ENCODE measurements around the gene SLC25A51.

SLC25A51 gene

GRCh38 chr9:37911271-37911681 lies 7.3 kb upstream of the SLC25A51 start (continued):
- TF ChIP-seq PRDM6 (tag by site-specific recombination; IDR thresholded peaks at IDR 0.05) = no peak
- TF ChIP-seq SP7 (tag by site-specific recombination; IDR thresholded peaks at IDR 0.05) = no peak
- no peak for TF ChIP-seq ZNF391 (tag by site-specific recombination; IDR thresholded peaks at IDR 0.05; ENCODE audit: borderline replicate concordance, low read depth)
- no peak for TF ChIP-seq ZFP41 (tag by site-specific recombination; IDR thresholded peaks at IDR 0.05; ENCODE audit: borderline replicate concordance)
- TF ChIP-seq ZNF133 (tag by site-specific recombination; IDR thresholded peaks at IDR 0.05) = no peak
- no peak for TF ChIP-seq MYNN (tag by site-specific recombination; IDR thresholded peaks at IDR 0.05; ENCODE audit: borderline replicate concordance)
- TF ChIP-seq REPIN1 (tag by site-specific recombination; IDR thresholded peaks at IDR 0.05; ENCODE audit: low read depth) = no peak
- no peak for TF ChIP-seq ZNF837 (tag by site-specific recombination; IDR thresholded peaks at IDR 0.05)

GRCh38 chr9:37910271-37910670 lies 6.3 kb upstream of the SLC25A51 start:
- Histone ChIP-seq H3K27ac (ENCODE audit: extremely low read depth, low read depth, low read length) (no peak overlapping the region), H3K4me1 (ENCODE audit: control insufficient read depth, insufficient read depth, low read length) (no peaks in the 10 kb centered on the region), H3K4me3 (ENCODE audit: low read depth, low read length) (no peak overlapping the region), H3K36me3 (ENCODE audit: control insufficient read depth in 2 of 2, insufficient read depth in 1 of 2, low read length in 2 of 2) (no peaks in the 10 kb centered on the region), H3K9me3 (ENCODE audit: control insufficient read depth, insufficient read depth, low read depth, low read length) (no peaks in the 10 kb centered on the region)
- POLR2A ChIA-PET = no interaction called here
- CTCF ChIA-PET = interaction anchor here (0.6 to 2.1 kb wide), 6 partner anchors 11 to 871 kb away, joined by 3 to 13 read pairs (median 4); no protein-coding TSS in a partner anchor
- TF ChIP-seq ZNF488 (tag by site-specific recombination; IDR thresholded peaks at IDR 0.05) = no peak
- no peak for TF ChIP-seq ZNF140 (tag by site-specific recombination; IDR thresholded peaks at IDR 0.05)
- TF ChIP-seq ZNF623 (tag by site-specific recombination; IDR thresholded peaks at IDR 0.05) = no peak
- no peak for TF ChIP-seq REPIN1 (tag by site-specific recombination; IDR thresholded peaks at IDR 0.05; ENCODE audit: low read depth)
- no peak for TF ChIP-seq ZXDB (tag by site-specific recombination; IDR thresholded peaks at IDR 0.05)
- no peak for TF ChIP-seq ZNF621 (tag by site-specific recombination; IDR thresholded peaks at IDR 0.05)
- TF ChIP-seq ZNF707 (tag by site-specific recombination; IDR thresholded peaks at IDR 0.05) = no peak
- no peak for TF ChIP-seq ZNF529 (tag by site-specific recombination; IDR thresholded peaks at IDR 0.05; ENCODE audit: insufficient replicate concordance)
- TF ChIP-seq ZNF449 (tag by site-specific recombination; IDR thresholded peaks at IDR 0.05) = no peak
- TF ChIP-seq ZNF514 (tag by site-specific recombination; IDR thresholded peaks at IDR 0.05) = no peak
- TF ChIP-seq HIC1 (tag by site-specific recombination; IDR thresholded peaks at IDR 0.05) = no peak
- TF ChIP-seq ZBTB8A (tag by site-specific recombination; IDR thresholded peaks at IDR 0.05) = no peak
- TF ChIP-seq AEBP2 (tag by site-specific recombination; IDR thresholded peaks at IDR 0.05; ENCODE audit: borderline replicate concordance) = no peak
- no peak for TF ChIP-seq PATZ1 (tag by site-specific recombination; IDR thresholded peaks at IDR 0.05)
- TF ChIP-seq ZNF792 (tag by site-specific recombination; IDR thresholded peaks at IDR 0.05) = no peak
- TF ChIP-seq HOXD13 (CRISPR knock-in tag; IDR thresholded peaks at IDR 0.05; ENCODE audit: borderline replicate concordance) = no peak
- no peak for TF ChIP-seq ZNF362 (tag by site-specific recombination; IDR thresholded peaks at IDR 0.05)
- no peak for TF ChIP-seq ZNF416 (tag by site-specific recombination; IDR thresholded peaks at IDR 0.05)
